Fibroblast of mammary gland (primary cell): ENCODE data around the gene AJUBA.

Source experiments
- DNase-seq: peaks from one replicate; pipeline ENCODE4 v3.0.0-alpha.2; 2010; ENCODE audit warnings: low read depth
- H3K4me3 ChIP-seq: 2 replicates; pipeline ENCODE4 v1.5.1; 2011; ENCODE audit warnings: low read depth, mild to moderate bottlenecking, low read length, moderate library complexity; ENCODE audit not compliant: control insufficient read depth
- CTCF ChIP-seq: conservative IDR thresholded peaks from 2 replicates; pipeline ENCODE4 v1.5.1; 2011; ENCODE audit warnings: low read depth, low read length, inconsistent platforms; ENCODE audit not compliant: control insufficient read depth, insufficient read depth

AJUBA gene

DNA sequence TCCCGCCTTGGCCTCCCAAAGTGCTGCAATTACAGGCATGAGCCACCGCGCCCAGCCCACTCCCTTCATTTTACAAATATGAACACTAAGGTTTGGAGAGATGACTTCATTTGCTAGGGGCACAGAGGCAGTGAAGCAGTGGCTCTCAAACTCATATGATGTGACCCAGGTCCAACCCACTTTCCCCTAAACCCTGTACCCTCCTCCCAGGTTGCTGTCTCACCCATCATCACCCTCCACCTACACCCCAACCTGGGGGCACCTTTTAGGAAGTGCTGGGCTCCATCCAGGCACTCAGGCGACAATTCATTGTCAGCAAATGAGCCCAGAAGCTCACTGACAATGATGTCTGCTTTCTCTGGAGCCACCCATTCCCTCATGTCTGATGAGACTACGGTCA lies 58.6 kb downstream of the AJUBA start:
- TF ChIP-seq CTCF: no peak
- DNase-seq: no peak
- no peak overlapping the region for H3K4me3 ChIP-seq

DNA sequence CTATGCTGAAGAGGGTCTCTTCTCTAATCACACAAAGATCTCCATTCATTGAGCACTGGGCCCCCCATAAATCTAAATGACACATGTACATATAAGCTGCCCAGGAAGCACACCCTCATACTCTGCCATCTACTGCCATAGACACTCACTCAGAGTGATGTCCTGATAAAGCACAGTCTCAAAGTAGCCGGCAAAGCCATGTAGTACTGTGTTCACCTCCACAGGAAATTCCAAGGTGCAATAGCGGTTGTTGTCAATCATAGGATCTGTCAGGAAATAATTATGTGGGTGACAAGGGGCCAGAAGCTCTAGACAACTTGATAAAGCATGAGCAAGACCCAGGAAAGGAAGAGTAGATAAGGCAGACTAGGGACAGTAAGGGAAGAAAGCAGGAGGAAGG lies 60.1 kb downstream of the AJUBA start:
- TF ChIP-seq CTCF: no peak
- no peak for DNase-seq
- H3K4me3 ChIP-seq: no peak overlapping the region
